Adrenal gland (tissue), 5 donors: ENCODE data around the gene ICE2.

Experiments used
- CTCF ChIP-seq, 6 experiments: fragments of 450-650 bp in 4 of 6; fragments of 200-600 bp in 2 of 6; sonication (generic) in 1 of 6; IDR thresholded peaks; 1 replicate in 5 of 6; 2 replicates in 1 of 6; pipeline versions ENCODE4 v1.5.1 to v1.8.0; 2016 to 2021; ENCODE audit warnings: antibody characterized with exemption in 6 of 6, mild to moderate bottlenecking in 2 of 6, moderate library complexity in 1 of 6
- POLR2A ChIP-seq, 2 donors: fragments of 450-650 bp; IDR thresholded peaks; one replicate each; pipeline ENCODE4 v1.6.1; 2017; ENCODE audit warnings: antibody characterized with exemption in 2 of 2, mild to moderate bottlenecking in 2 of 2, moderate library complexity in 1 of 2
- donor health status: DM: no; HTN: no; CAD: no.

- TF ChIP-seq CTCF (IDR thresholded peaks at IDR 0.05) (no peak), POLR2A (IDR thresholded peaks at IDR 0.05) (no peak)
These were observed 84.2 kb downstream of the ICE2 start for GRCh38 chr15:60394689-60395097.
